GM19193 (cell line): ENCODE measurements around the gene JAKMIP2.

Experiments used
- POLR2A ChIP-seq: IDR thresholded peaks from 4 replicates; pipeline ENCODE4 v1.6.1; 2011; ENCODE audit not compliant: insufficient read depth, insufficient read length; ENCODE audit errors: extremely low read depth

Gene JAKMIP2

DNA sequence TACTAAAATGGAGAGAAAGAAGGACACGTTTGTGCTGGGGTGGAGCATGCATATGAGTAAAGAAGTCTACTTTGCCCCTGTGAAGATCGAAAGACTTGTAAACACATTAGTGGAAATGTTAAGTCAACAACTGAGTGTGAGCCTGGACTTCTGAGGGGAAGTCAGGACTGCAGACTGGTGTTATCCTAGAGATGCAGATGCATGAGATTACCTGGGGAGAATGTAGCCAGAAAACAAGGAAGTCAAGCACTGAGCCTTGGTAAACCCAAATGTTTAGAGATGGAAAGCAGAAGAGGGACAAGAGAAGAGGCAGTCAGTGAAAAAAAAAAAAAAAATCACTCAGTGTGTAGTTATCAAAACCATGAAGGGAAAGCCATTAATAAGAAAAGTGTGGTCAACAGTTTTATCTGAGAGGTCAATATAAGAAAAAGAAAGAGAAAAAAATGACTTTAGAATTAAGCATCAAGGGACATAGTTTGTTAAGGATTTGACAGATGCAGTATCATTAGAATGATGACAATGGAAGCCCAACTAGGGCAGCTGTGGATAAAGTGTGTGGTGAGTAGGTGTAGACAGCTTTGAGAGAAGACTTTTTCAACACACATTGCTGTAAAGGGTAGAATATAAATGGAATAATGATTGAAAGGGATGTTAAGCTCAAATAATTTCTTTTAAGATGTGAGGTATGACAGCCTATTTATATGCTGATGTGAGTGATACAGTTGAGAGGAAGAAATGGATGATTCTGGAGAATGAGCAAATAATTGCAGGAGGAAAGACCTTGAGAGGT, 22.2 kb downstream of the JAKMIP2 start:
- TF ChIP-seq POLR2A: no peak

DNA sequence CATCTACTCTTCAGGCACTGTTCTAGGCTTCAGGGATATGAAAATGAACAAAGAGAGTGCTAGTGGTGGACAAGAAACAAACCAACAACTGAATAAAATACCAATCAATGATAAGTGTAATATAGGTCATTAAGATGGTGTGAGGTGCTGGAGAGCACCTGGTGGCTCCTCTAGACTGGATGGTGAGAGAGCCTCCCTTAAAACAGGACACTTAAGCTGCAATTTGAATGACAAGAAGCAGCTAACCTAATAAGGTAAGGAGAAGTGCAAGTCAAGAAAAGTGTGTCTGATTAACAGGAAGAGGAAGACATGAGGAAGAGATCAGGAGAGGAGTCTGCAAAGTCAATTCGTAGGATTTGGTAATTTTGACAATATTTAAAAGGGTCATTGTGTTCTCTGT, 23.1 kb downstream of the JAKMIP2 start:
- no peak for TF ChIP-seq POLR2A

DNA sequence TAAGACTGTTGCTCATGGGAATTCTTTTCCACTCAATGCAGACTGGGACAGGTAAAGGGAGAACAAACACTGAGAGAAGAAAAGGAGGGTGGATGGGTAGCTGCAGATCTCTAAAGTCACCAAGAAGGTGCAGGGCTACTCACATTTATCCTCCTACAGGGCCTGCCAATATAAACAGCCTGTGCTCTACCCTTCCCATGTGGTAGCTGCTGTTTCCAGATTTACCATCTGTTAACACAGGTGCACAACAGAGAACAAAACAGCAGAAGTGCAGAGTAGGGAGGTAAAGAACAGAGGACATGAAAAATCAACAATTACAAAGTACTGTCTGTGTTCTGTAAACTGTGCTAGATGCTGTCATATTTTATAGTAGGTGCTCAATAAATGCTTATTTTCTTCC, 26.0 kb downstream of the JAKMIP2 start:
- no peak for TF ChIP-seq POLR2A

DNA sequence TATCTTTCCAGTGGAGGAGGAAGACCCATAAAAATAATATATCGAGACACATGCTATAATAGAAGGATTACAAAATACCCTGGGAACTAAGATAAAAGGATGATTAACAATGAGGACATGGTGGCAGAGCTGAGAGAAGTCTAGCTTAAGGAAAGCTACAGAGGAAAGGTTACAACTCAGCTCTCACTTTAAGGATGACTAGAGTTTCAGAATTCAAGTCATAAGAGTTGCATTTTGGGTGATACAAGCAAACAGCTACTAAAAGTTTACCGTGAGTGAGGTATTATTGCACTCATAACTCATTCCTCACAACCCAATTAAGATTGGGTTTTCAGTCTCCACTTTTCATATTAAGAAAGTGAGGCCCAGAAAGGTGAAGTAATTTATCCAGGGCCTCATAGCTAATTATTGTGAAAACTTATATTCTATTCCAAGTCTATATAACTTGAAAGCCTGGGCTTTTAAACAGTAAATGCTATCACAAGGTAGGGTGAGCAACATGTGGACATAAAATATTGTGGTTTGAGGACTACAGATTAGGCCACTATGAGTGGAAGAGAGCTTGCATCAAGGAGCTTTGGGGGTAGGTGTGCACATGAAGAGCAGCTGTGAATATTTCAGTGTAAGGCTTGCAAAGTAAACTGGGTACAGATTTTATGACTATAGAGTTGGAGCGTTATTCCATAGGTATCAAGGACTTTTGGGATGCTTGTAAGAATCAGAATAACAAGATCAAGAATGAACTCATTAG, 28.0 kb downstream of the JAKMIP2 start:
- TF ChIP-seq POLR2A: no peak

DNA sequence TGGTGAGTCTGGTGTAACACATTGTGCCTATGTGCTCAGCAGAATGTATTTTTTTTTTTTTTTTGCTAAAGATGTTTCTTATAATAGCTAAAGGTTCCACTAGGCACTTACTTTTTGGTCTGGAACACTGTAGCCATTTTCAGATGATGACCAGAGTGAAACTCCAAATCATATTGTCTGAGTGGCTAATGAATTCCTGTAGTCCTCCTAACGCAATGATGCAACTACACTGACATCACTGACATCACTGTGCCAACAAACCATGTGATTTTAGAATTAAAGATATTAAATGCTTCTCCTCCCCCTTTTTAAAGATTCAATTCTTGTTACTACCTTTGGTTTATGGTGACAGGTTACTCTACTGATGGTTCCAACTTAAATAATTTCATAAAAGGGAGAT, 28.8 kb downstream of the JAKMIP2 start:
- TF ChIP-seq POLR2A: no peak

DNA sequence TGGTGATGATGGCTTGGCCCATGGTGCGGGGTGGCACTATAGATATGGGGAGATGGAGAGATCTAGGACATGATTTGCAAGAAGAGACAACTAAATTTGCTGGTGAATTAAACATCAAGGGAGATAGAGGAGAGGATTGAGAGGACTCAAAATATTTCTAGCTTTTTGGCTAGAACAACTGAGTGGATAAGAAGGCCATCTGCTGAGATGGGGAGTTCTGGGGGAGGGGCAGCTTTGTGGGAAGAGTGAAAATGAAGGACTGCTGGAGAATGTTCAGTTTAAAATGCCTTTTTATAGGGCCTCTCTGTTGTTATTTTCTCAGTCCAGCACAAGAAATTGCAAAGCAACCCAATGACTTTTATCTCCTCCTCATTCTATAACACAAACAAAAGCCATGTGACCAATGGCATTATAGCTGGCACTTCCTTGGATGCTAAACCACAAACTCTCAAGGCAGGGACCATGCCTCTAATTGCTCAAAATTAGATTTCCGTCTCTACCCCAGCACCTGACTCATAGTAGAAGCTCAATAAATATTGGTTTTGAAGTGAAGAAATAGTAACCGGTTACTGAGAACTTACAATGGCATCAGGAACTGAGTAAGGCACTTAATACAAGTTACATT, 29.8 kb downstream of the JAKMIP2 start:
- no peak for TF ChIP-seq POLR2A

DNA sequence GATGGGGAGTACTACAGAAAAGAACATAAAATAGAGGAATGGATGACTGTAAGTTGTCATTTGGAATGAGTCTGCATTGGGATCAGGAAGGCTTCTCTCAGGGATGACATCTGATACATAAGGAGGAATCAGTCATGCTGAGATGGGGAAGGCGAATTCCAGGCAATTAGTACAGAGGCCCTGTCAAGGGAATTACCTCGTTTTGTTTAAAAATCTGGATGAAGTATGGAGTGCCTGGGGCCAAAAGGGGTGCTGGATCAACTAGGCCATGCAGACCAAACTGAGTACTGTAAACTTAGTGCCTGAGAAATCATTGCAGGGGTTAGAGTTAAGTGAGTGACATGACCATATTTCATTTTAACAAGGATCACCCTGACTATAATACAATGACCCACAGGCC, 30.5 kb downstream of the JAKMIP2 start:
- no peak for TF ChIP-seq POLR2A

DNA sequence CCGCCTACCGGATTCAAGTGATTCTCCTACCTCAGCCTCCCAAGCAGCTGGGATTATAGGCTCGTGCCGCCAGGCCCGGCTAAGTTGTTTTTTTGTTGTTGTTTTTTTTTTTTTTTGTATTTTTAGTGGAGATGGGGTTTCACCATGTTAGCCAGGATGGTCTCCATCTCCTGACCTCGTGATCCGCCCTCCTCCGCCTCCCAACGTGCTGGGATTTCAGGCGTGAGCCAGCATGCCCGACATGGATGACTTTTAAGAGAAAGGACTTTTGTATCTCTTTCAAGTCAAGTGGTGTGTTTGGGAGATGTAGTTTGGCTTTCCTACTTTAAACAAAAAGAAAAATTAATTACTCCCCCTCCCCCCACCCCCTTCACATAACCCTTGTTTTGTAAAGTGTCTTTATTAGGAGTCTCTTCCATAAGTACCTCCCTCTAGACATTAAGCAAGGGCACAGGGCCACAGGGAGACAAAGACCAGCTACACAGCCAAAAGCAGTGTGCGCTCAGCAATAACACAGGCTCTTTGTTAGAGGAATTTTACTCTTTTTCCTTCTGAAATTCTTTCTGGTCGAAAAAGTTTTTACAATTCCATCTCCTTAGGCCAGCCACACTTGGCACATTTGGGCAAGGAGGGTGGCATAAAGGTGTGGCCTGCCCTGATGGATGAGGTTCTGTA, 31.2 kb downstream of the JAKMIP2 start:
- no peak for TF ChIP-seq POLR2A

DNA sequence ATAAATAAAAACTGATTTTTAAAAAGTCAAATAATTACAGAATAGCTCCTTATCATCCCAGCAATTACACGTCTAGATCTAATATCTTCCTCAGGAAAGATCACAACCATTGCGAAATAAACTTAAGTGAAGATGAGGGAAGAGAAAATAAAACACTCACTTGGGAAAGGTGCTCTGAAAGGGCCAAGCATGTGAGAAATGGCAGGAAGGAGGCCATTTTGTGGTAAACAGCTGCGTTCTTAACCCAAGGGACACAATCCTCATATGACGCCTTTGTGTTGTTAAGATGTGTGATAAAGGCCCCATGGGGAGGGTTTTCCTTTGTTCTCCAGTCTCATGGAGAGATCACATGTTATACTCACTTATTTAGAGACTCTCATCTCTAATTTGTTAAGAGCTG, 32.5 kb downstream of the JAKMIP2 start:
- TF ChIP-seq POLR2A: no peak

DNA sequence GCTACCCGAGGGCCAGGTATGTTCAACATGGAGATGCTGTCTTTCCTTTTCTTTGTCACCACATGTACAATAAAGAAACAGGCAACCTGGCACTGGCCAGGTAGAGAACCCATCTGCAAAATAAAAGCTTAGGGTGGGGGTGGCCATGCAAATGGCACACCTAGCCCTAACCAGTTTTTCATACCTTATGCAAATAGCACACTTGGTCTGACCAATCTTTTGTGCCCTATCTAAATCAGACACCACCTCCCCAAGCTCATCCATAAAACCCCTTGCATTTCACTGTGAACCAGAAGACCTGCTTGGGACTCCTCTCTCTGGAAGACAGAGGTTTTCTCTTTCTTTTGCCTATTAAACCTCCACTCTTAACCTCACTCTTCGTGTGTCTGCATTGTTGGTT, 33.9 kb downstream of the JAKMIP2 start:
- TF ChIP-seq POLR2A: no peak

DNA sequence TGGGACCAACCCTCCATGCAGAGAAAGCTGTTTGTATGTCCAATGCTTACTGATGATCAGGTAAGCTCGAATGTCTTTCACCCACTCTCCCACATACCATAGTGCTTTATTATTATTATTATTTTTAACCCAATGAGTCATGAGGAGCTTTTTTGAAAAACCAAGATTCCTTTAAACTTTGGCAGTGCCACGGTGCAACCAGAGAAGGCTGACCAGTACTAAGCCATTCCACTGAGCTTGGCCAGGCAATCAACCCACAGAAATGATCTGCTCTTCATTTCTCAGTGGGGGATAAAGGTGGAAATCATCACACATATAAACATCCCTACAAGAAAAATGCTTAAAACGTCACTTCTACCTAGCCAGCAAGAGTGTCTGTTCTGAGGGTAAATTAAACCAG, 35.5 kb downstream of the JAKMIP2 start:
- no peak for TF ChIP-seq POLR2A

DNA sequence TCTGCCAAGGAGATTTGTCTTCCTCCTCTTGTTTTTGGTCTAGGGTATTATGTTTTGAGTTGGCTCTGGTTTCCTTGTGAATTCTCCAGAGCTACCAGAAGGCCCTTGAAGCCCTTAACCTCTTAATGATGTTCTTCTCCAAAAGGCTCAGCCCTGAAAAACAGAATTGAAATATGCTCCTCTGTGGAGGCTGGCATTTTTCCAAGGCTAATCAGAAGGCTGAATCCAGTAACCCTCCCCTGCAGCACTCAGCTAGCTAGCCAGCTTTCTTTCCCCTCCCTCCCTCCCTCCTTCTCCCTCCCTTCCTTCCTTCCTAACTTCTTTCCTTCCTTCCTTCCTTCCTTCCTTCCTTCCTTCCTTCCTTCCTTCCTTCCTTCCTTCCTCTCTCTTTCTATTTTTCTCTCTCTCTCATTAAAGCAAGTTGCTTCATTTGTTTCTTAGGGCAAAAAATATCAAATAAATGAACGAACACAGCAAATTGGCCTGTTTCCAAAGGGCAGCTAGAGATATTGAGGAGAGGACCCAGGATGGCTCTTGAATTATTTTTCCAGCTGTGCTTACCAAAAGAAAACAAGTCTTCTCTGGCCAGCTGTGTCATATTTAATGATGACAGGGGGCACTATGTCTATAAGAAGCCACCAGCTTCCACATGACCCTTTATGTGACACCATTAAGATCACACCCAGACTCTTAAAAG, 38.7 kb downstream of the JAKMIP2 start:
- no peak for TF ChIP-seq POLR2A

DNA sequence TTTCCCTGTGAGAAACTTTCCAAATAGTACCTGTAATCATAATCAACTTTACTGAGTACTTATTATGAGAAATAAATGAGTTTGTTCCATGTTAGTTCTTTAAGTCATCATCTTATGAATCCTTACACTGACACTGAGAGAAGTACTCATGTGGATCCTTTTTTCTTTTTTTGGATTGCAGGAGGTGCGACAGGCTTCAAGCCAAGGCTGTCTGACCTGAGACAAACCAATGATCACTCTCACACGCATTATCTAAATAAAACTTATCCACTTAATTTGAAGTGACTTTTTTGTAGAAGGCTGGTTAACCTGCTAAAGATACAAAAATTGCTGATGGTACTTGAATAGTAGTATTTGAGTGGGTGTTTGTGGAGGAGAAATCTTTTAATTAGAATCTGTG, 39.5 kb downstream of the JAKMIP2 start:
- no peak for TF ChIP-seq POLR2A

DNA sequence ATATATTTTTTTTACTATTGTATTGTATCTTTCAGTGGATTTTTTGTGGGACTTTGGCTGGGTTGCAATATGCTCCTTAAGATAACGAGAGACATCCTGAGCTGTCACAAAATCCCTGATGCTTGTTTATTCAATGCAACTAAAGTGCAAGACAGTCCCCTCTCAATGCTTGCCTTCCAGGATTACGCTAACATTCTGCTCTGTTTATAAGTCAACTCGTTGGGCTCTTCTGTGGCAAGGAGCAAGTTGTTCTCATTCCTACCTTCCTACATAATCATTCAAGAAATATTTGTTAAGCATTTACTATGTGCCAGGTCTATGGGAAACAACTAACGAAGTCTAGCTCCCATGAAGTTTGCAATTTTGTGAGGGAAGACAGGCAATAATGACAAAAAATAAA, 40.4 kb downstream of the JAKMIP2 start:
- no peak for TF ChIP-seq POLR2A

DNA sequence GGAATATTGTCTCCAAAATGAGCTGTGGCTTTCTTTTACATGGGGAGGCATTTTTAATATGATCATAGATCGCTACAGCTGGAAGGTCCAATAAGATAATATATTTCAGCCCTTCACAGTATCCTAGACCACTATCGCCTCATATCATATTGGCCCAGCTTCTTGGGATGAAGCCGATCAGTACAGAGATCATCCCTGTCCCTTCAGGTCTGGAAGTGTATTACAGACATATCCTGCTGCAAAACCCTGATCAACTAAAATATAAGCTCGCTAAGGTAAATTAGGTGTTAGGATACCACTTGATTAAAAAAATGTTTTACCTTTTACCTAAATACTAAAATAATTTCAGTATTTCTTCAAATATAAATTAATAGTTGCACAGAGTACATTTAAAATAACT, 41.7 kb downstream of the JAKMIP2 start:
- TF ChIP-seq POLR2A: no peak
